CD14-positive monocyte (primary cell): ENCODE measurements around the gene MIOX. TPM values are rescaled to one million over a fixed set of nuclear protein-coding genes. Genes with fewer than 3 reads are reported as not detected.

Experiments
- DNase-seq, 3 donors: peaks; one replicate each; pipeline ENCODE4 v3.0.0-alpha.2; 2011 to 2022
- H2AFZ ChIP-seq: 2 replicates; pipeline ENCODE4 v1.6.0; 2012; ENCODE audit warnings: mild to moderate bottlenecking, low read depth, low read length, inconsistent platforms; ENCODE audit not compliant: insufficient read depth, poor library complexity, severe bottlenecking
- H3K27ac ChIP-seq, 2 donors: 1 replicate in 1 of 2; 2 replicates in 1 of 2; pipeline ENCODE4 v1.5.1; 2012 to 2013; ENCODE audit warnings: low read length in 2 of 2, control low read depth in 1 of 2, inconsistent platforms in 1 of 2, low read depth in 1 of 2, mild to moderate bottlenecking in 1 of 2
- H3K27me3 ChIP-seq, 2 donors: one replicate each; pipeline versions ENCODE4 v1.6.0 to v1.6.1; 2011 to 2013; ENCODE audit warnings: low read length in 2 of 2; ENCODE audit not compliant: control insufficient read depth in 2 of 2, insufficient read depth in 2 of 2
- H3K36me3 ChIP-seq, 2 donors: replicated peaks in 1 of 2; 1 replicate in 1 of 2; 2 replicates in 1 of 2; pipeline versions ENCODE4 v1.5.1 to v1.6.1; 2012 to 2013; ENCODE audit warnings: low read length in 2 of 2, control low read depth in 1 of 2, inconsistent platforms in 1 of 2, mild to moderate bottlenecking in 1 of 2; ENCODE audit not compliant: insufficient read depth in 2 of 2, control insufficient read depth in 1 of 2
- H3K4me1 ChIP-seq, 2 donors: 1 replicate in 1 of 2; 2 replicates in 1 of 2; pipeline versions ENCODE4 v1.5.1 to v1.6.1; 2012 to 2013; ENCODE audit warnings: low read length in 2 of 2, control low read depth in 1 of 2, inconsistent platforms in 1 of 2, mild to moderate bottlenecking in 1 of 2, moderate library complexity in 1 of 2; ENCODE audit not compliant: insufficient read depth in 2 of 2, control insufficient read depth in 1 of 2
- H3K4me2 ChIP-seq: replicated peaks from 2 replicates; pipeline ENCODE3; 2012; ENCODE audit warnings: low read length, moderate library complexity, mild to moderate bottlenecking; ENCODE audit not compliant: poor library complexity, severe bottlenecking; ENCODE audit errors: extremely low read depth
- H3K4me3 ChIP-seq, 3 experiments: fragments of 200-600 bp in 1 of 3; sonication (generic) in 1 of 3; replicated peaks in 1 of 3; 1 replicate in 2 of 3; 2 replicates in 1 of 3; pipeline ENCODE4 v1.5.1; 2011 to 2013; ENCODE audit warnings: low read length in 3 of 3, mild to moderate bottlenecking in 3 of 3, control low read depth in 2 of 3, low read depth in 2 of 3, inconsistent platforms in 1 of 3, moderate library complexity in 1 of 3
- H3K79me2 ChIP-seq: 2 replicates; pipeline ENCODE4 v1.6.0; 2012; ENCODE audit warnings: mild to moderate bottlenecking, control low read depth, inconsistent platforms, low read length, moderate library complexity; ENCODE audit not compliant: insufficient read depth
- H3K9ac ChIP-seq: 2 replicates; pipeline ENCODE4 v1.6.0; 2017; ENCODE audit warnings: low read length, mild to moderate bottlenecking; ENCODE audit not compliant: insufficient read depth, poor library complexity, severe bottlenecking
- H3K9me3 ChIP-seq, 2 donors: replicated peaks in 1 of 2; 1 replicate in 1 of 2; 2 replicates in 1 of 2; pipeline versions ENCODE4 v1.5.1 to v1.6.1; 2012 to 2013; ENCODE audit warnings: low read length in 2 of 2, control low read depth in 1 of 2; ENCODE audit not compliant: control insufficient read depth in 1 of 2, insufficient read depth in 1 of 2
- H4K20me1 ChIP-seq: 2 replicates; pipeline ENCODE4 v1.6.0; 2012; ENCODE audit warnings: mild to moderate bottlenecking, low read length, control low read depth, moderate library complexity; ENCODE audit not compliant: insufficient read depth
- H3K27ac Mint-ChIP-seq, 7 donors: one replicate each; pipeline ENCODE4 v1.8.0; 2020; ENCODE audit warnings: mild to moderate bottlenecking in 7 of 7, mixed read lengths in 7 of 7, moderate library complexity in 6 of 7, inconsistent platforms in 2 of 7
- H3K27me3 Mint-ChIP-seq, 3 donors: one replicate each; pipeline ENCODE4 v1.8.0; 2021 to 2022; ENCODE audit warnings: low read depth in 3 of 3, mild to moderate bottlenecking in 3 of 3, mixed read lengths in 3 of 3, moderate library complexity in 3 of 3, inconsistent platforms in 1 of 3
- H3K36me3 Mint-ChIP-seq, 2 donors: one replicate each; pipeline ENCODE4 v1.8.0; 2020; ENCODE audit warnings: mixed read lengths in 2 of 2, inconsistent platforms in 1 of 2, mild to moderate bottlenecking in 1 of 2
- H3K4me1 Mint-ChIP-seq: one replicate; pipeline ENCODE4 v1.8.0; 2020; ENCODE audit warnings: mild to moderate bottlenecking, mixed read lengths
- H3K4me3 Mint-ChIP-seq, 2 donors: one replicate each; pipeline ENCODE4 v1.8.0; 2020; ENCODE audit warnings: mild to moderate bottlenecking in 2 of 2, mixed read lengths in 2 of 2, moderate library complexity in 1 of 2
- H3K9me3 Mint-ChIP-seq, 7 donors: one replicate each; pipeline ENCODE4 v1.8.0; 2020 to 2022; ENCODE audit warnings: mixed read lengths in 7 of 7, mild to moderate bottlenecking in 6 of 7, moderate library complexity in 6 of 7, inconsistent platforms in 2 of 7
- WGBS: methylation state at CpG from one replicate; pipeline ENCODE4 v1.1.5; 2013; ENCODE audit warnings: missing lambda C conversion rate; ENCODE audit not compliant: insufficient coverage; 5-methylcytosine and 5-hydroxymethylcytosine counted together
- intact Hi-C, 2 donors: fragments of 100-400 bp; cut with micrococcal nuclease; formaldehyde crosslinking; loops; one replicate each; pipeline versions ENCODE4 v1.15.0 to v1.15.1; 2023
- polyA plus RNA-seq, 3 donors: library from polyadenylated mRNA; depleted of rRNA in 1 of 3; unstranded in 2 of 3; stranded (reverse) in 1 of 3; fragments of 300-500 nt in 2 of 3; fragments of >200 nt in 1 of 3; fragmentation: Illumina TruSeq in 2 of 3; gene quantifications; 1 replicate in 2 of 3; 2 replicates in 1 of 3; pipeline ENCODE4 v1.2.3, GENCODE V29; 2012 to 2021
- TF ChIP-seq, protein P1 (sequence below): fragments of 200-600 bp; IDR thresholded peaks from one replicate; pipeline ENCODE4 v1.8.0; 2022; ENCODE audit warnings: antibody characterized with exemption, mild to moderate bottlenecking

The MIOX gene
- polyA plus RNA-seq, 3 donors = not detected

DNA sequence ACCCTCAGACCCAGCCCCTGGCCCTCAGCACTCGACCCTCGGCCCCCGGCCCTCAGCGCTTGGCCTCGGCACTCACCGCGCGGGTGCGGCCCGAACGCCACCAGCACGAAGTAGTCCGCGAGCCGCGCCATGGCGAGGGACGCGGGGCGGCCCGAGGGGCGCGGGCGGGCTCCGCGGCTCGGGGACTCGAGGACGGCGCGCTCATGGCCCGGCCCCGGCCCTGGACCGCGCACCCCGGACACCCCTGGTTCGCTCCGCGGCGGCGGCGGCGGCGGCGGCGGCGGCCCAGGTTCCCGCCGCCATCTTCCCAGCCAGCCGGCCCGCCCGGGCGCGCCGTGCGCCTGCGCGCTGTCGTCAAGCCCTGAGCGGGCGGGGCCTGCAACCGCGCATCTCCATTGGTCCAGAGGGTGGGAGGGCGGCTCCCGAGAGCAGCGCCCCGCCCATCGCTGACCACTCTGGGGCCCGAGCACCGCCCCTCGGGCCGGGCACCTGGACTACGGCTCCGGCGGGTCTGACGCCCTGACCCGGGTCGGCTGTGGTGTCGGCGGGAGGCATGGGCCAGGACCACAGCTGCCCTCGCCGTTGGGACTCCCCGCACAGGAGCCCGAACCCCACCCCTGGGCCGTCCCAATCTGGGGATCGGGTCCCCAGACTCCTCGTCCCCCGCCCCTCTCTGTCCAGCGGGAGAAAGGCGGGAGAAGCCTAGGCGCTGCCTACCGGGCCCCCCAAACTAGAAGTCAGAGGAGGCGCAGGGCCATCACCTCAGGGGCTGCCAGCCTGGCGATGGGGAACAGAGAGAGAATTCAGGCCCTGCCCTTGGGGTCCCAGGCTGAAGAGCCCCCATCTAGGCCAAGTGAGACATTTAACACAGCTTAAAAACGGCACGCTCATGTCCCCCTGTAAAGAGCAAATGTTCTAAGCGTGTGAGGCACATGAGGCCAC is 11.7 kb upstream of the MIOX start, which contains the start of gene SBF1:
Gene SBF1, minus strand, starts transcription at position 326 of the 942 bp plus-strand sequence. Its CDS starts 195 bp downstream, at position 131.
- peaks cover 44% of the 10 kb centered on the region for H4K20me1 ChIP-seq
- Mint-ChIP-seq H3K36me3 (peaks cover 2 to 8% of the 10 kb centered on the region in 2 donors), H3K4me3 (peak within 1 kb of the TSS; percentile 90 to 97), H3K9me3 (peaks cover 0 to 2% (median 0%) of the 10 kb centered on the region in 7 donors), H3K27ac (peak within 1 kb of the TSS in 6 of 7 donors; percentile 52 to 88 (median 72)), H3K4me1 (peaks cover 46% of the 10 kb centered on the region), H3K27me3 (peaks cover 20 to 41% (median 30%) of the 10 kb centered on the region in 3 donors)
- H2AFZ ChIP-seq = peak within 1 kb of the TSS; percentile 98
- no peaks in the 10 kb centered on the region for H3K36me3 ChIP-seq
- peaks cover 44% of the 10 kb centered on the region for H3K79me2 ChIP-seq
- peak within 1 kb of the TSS in 1 of 2 donors; percentile 71 for H3K27ac ChIP-seq
- peak; percentile 86 to 91 (median 90) for DNase-seq
- H3K4me3 ChIP-seq = peak within 1 kb of the TSS; percentile 45 to 85 (median 49)
- peaks cover 40 to 51% of the 10 kb centered on the region in 2 donors for H3K4me1 ChIP-seq
- H3K4me2 ChIP-seq = peak within 1 kb of the TSS; percentile 98
- intact Hi-C loops = loop anchor here in 1 of 2 donors (5.0 kb wide), 1 partner anchor 147 kb away; no protein-coding TSS in a partner anchor
- H3K9ac ChIP-seq = peak within 1 kb of the TSS; percentile 76
- TF ChIP-seq, protein P1, sequence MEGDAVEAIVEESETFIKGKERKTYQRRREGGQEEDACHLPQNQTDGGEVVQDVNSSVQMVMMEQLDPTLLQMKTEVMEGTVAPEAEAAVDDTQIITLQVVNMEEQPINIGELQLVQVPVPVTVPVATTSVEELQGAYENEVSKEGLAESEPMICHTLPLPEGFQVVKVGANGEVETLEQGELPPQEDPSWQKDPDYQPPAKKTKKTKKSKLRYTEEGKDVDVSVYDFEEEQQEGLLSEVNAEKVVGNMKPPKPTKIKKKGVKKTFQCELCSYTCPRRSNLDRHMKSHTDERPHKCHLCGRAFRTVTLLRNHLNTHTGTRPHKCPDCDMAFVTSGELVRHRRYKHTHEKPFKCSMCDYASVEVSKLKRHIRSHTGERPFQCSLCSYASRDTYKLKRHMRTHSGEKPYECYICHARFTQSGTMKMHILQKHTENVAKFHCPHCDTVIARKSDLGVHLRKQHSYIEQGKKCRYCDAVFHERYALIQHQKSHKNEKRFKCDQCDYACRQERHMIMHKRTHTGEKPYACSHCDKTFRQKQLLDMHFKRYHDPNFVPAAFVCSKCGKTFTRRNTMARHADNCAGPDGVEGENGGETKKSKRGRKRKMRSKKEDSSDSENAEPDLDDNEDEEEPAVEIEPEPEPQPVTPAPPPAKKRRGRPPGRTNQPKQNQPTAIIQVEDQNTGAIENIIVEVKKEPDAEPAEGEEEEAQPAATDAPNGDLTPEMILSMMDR = no peak
- under 1% methylated on average over 96 of the region's 97 CpGs for whole genome bisulfite sequencing
- H3K27me3 ChIP-seq = peaks cover 0 to 16% of the 10 kb centered on the region in 2 donors
- no peaks in the 10 kb centered on the region for H3K9me3 ChIP-seq

DNA sequence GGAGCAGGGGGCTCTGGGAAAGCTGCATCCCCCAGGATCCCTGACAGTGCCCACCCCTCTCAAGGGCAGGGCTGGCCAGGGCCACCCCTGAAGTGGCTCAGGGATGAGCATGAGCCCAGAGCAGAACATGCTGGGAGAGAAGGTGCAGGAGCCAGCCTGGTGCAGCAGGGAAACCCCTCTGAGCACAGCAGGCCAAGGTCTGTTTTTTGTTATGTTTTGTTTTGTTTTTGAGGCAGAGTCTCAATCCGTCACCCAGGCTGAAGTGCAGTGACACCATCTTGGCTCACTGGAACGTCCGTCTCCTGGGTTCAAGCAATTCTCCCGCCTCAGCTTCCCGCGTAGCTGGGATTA is 11.0 kb upstream of the MIOX start:
- Histone ChIP-seq H3K4me2 (peak overlapping the region; percentile 98), H3K36me3 (no peaks in the 10 kb centered on the region), H3K4me1 (peaks cover 33 to 45% of the 10 kb centered on the region in 2 donors), H3K9me3 (no peaks in the 10 kb centered on the region), H3K27me3 (peaks cover 3 to 23% of the 10 kb centered on the region in 2 donors), H3K27ac (no peak overlapping the region), H3K79me2 (peaks cover 38% of the 10 kb centered on the region), H4K20me1 (peaks cover 37% of the 10 kb centered on the region), H3K4me3 (peak overlapping the region in 2 of 3 experiments; percentile 48 to 85), H2AFZ (peak overlapping the region; percentile 98), H3K9ac (no peak overlapping the region)
- Mint-ChIP-seq H3K4me1 (peaks cover 39% of the 10 kb centered on the region), H3K4me3 (peak overlapping the region; percentile 63 to 75), H3K9me3 (peaks cover 0 to 7% (median 5%) of the 10 kb centered on the region in 7 donors), H3K27ac (peak overlapping the region in 2 of 7 donors; percentile 52 to 55), H3K36me3 (peaks cover 4 to 8% of the 10 kb centered on the region in 2 donors), H3K27me3 (peaks cover 27 to 46% (median 36%) of the 10 kb centered on the region in 3 donors)
- no peak for DNase-seq
- intact Hi-C loops = no loop called here
- 100% methylated on average over 1 of the region's 6 CpGs for WGBS
- TF ChIP-seq, protein P1 = no peak
